ENCODE results near the gene LRSAM1.

Gene LRSAM1

DNA sequence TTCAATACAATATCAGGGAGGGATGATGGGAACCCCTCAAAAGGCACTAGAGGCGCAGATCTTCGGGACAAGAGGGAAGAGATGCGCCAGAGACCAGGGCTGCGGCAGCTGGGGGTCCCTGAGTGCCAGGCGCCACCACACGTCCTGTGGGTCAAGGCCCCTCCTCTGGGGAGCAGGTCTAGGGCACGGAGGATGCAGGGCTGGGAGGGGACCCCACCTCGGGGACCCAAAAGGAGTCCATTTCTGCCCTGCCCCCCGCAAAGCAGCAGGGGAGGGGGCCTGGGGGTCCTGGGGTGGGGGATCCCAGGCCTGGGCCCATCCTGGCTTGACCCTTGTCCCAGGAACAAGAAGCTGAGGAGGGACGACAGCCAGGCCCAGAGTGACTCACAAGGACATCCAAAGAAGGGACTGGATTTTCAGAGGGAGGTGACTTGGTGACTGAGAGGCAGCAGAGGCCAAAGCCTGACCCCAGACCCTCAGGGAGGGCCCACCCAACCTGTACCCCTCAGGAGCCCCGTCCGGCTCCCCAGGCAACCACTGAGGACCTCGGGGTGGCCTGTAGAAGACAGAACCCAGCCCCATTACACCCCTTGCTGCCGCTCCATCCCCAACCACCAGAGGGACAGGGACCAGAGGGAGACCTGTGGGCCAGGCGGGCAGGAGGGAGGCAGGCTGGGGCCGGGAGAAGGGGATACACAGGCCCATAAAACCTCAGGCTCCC is 54.2 kb downstream of the LRSAM1 start:
- H3K4me3 ChIP-seq (ENCODE audit: low read depth, low read length): no peak overlapping the region
- TF ChIP-seq, protein P1, sequence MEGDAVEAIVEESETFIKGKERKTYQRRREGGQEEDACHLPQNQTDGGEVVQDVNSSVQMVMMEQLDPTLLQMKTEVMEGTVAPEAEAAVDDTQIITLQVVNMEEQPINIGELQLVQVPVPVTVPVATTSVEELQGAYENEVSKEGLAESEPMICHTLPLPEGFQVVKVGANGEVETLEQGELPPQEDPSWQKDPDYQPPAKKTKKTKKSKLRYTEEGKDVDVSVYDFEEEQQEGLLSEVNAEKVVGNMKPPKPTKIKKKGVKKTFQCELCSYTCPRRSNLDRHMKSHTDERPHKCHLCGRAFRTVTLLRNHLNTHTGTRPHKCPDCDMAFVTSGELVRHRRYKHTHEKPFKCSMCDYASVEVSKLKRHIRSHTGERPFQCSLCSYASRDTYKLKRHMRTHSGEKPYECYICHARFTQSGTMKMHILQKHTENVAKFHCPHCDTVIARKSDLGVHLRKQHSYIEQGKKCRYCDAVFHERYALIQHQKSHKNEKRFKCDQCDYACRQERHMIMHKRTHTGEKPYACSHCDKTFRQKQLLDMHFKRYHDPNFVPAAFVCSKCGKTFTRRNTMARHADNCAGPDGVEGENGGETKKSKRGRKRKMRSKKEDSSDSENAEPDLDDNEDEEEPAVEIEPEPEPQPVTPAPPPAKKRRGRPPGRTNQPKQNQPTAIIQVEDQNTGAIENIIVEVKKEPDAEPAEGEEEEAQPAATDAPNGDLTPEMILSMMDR (IDR thresholded peaks at IDR 0.05; ENCODE audit: low read depth, low read length): peak; percentile 60

DNA sequence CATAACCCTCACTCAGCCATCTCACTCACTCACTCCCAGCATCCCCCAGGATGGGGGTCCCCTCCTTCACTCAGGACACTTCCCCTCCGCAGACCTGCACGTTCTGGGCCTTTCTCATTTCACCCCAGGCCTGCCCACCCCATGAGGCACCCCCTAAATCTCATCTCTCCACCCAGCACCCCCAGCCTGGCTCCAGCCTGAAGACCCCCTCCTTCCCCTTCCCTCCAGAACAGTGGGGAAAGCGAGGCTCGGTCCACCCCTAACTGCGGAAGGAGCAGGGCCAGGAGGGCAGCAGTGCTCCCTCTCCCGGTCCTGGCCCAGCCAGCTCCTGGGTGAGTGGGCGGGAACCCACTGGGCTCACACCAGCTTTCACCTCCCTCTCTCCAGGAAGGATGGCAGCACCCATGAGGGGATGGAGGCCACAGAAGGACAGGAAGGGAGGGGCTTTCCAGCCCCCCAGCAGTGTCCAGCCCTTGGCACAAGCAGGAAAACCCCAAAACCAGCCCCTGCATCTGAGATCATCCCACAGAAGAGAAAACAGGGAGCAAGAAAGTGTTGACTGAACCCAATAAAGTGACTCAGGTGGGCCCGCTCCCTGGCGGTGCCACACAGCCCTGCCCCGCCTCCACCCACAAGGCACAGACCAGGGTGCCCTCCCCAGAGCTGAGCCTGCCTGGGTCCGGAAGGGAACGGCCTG is 55.0 kb downstream of the LRSAM1 start:
- TF ChIP-seq, protein P1 (IDR thresholded peaks at IDR 0.05; ENCODE audit: low read depth, low read length): 0 out of 2 replicates have a peak, but pooled peaks have one; percentile 2
- no peak overlapping the region for H3K4me3 ChIP-seq (ENCODE audit: low read depth, low read length)

DNA sequence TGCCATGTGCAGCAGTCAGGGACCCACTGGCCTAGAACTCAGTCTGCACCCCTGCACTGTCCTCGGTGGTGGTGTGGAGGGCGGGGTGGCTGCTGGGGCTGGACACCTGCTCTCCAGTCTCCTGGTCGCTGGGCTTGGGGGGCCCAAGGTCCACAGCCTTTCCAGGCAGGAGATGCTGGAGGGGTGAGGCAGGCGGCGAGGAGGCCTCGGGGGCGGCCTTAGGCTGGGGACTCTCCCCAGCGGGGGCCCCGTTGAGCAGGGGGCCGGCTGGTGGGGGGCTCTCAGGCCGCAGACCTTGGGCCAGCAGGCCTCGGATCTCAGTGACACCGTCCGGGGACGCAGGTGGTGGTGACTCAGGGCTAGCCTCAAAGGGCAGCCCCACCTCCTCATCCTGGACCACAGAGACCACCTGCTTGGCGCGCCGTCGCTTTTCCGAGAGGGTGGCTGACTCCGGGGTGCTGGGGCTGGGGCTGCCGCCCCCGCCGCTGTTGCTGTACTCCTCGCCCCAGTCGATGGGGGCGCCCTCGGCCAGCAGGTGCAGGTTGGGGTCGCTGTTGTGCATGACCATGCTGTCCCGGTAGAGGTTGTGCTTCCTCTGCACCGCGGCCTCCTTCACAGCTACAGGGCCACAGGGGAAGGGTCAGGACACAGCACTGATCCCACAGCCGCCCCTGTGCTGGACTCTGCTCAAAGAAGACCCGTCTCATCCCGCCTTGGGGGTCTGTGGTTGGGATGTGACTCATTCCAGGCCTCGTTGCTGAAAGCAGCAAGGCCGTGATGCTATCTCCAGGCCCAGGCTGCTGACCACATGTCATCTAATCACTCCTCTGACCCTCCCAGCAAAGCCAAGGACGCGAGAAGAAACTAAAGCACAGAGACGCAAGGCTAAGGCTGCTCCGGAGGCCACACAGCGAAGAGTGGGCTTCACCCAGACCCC is 55.8 kb downstream of the LRSAM1 start:
- TF ChIP-seq, protein P1 (IDR thresholded peaks at IDR 0.05; ENCODE audit: low read depth, low read length): no peak
- no peak overlapping the region for H3K4me3 ChIP-seq (ENCODE audit: low read depth, low read length)

DNA sequence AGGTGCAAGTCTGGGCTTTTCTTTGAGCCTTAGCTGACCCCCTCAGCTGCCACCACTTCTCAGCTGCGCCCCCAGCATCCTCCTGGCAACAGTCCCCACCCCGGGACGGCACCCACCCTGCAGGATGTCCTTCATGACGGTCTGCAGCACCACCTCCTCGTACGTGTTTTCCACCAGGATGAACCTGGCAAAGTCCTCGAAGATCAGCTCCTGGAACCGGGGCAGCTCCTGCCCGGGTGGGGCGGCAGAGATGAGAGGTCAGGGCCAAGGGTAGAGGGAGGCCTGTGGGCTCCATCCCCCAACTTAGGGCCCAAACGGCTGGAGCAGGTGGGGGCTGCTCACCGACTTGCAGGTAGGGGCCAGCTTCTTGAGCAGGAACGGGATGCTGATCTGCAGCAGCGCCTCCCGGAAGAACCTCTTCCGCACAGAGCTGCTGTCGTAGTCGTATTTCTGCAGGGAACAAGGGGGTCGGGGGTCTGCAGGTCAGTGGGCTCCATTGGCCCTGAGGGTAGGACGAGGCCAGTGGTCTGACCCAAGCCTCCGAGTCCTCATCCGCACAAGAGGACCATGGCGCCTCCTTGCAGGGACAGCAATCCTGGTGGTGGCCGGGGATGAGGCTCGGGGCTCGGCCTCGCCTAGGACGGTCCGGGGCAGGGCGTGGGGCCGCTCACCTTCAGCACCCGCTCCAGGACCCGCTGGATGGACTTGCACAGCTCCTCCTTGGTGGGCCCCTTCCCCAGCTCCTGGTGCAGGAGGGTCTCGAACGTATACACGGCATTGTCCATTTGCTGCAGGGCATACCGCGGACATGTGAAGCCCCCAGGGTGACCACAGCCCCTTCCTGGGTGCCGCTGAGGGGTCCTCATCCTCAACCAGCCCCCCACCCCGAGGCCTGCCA is 56.7 kb downstream of the LRSAM1 start:
- no peak overlapping the region for H3K4me3 ChIP-seq (ENCODE audit: low read depth, low read length)
- TF ChIP-seq, protein P1 (IDR thresholded peaks at IDR 0.05; ENCODE audit: low read depth, low read length): no peak

DNA sequence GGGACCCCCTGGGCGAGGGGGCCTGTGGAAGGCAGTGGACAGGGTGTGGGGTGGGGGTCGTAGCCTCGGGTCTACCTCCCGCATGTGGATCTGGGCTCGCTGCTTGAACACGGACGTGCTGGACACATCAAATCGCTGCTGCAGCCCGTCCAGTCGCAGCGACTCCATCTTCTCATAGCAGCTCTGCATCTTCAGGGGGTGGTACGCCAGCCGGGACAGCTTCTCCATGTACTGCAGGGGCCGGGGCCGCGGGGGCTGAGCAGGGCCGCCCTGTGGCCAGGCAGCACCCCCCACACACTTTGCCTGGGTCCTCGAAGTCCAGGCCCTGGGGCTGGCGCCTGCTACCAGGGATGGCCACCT is 57.6 kb downstream of the LRSAM1 start:
- TF ChIP-seq, protein P1 (IDR thresholded peaks at IDR 0.05; ENCODE audit: low read depth, low read length): no peak
- no peak overlapping the region for H3K4me3 ChIP-seq (ENCODE audit: low read depth, low read length)

DNA sequence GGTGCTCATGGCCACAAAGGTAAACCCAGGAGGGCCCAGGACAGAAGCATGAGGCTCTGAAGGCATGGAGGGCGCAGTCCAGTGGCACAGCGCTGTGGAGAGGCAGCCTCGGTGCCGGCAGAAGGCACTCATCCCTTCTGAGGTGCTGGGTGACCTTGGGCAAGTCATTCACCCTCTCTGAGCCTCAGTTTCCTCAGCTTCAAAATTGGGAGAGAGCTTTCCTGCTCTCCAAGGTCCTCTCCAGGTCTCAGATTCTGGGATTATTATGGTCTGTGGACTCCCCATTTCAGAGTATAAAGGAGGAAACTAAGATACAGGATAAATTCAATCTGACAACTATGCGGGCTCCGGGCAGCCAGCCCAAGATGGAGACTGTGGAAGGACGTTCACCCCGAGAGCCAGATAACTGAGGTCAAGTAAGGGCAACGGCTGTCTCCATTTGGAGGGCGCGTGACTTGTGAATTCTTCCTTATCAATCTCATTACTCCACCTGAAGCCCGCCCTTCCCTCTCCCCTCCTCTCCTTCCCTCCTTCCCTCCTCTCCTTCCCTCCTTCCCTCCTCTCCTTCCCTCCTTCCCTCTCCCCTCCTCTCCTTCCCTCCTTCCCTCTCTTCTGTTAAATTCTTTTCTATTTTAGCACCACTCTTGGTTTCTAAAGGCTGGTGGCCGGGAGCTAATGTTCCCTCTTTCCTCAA is 58.1 kb downstream of the LRSAM1 start:
- TF ChIP-seq, protein P1 (IDR thresholded peaks at IDR 0.05; ENCODE audit: low read depth, low read length): no peak
- no peak overlapping the region for H3K4me3 ChIP-seq (ENCODE audit: low read depth, low read length)

Measured in WI38 (cell line).